Neural progenitor cell (in vitro differentiated cells): ENCODE measurements around the gene PKP2.

ENCODE experiments used
- EZH2 ChIP-seq: fragments of 200-600 bp; sonication (generic); IDR thresholded peaks from 2 replicates; pipeline ENCODE4 v1.6.1; 2017; ENCODE audit warnings: antibody characterized with exemption, mild to moderate bottlenecking, moderate library complexity
- EZH2phosphoT487 ChIP-seq: fragments of 200-600 bp; sonication (generic); IDR thresholded peaks from 2 replicates; pipeline ENCODE4 v1.6.1; 2017; ENCODE audit warnings: antibody characterized with exemption
- TF ChIP-seq, protein P1 (sequence below): fragments of 200-600 bp; sonication (generic); IDR thresholded peaks from 2 replicates; pipeline ENCODE4 v1.5.1; 2017; ENCODE audit warnings: antibody characterized with exemption, mild to moderate bottlenecking

DNA sequence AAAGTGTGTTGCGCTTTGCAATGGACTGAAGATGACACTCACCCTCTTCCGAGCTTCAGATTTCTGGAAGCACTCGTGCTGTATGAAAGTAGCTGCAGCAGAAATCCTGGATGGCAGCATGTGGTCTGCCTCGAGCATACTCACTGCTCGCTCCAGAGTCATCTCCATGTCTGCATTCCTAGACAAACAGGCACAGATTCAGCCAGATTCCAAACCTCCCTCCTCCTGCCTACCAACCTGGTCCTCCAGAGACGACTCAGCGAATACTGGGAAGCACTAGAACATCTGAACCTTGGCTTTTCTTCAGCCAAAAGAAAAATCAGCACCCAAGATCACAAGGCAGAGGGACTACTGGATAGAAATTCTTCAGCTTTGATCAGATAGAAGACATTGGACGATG, 27.7 kb downstream of the PKP2 start:
- TF ChIP-seq, protein P1, sequence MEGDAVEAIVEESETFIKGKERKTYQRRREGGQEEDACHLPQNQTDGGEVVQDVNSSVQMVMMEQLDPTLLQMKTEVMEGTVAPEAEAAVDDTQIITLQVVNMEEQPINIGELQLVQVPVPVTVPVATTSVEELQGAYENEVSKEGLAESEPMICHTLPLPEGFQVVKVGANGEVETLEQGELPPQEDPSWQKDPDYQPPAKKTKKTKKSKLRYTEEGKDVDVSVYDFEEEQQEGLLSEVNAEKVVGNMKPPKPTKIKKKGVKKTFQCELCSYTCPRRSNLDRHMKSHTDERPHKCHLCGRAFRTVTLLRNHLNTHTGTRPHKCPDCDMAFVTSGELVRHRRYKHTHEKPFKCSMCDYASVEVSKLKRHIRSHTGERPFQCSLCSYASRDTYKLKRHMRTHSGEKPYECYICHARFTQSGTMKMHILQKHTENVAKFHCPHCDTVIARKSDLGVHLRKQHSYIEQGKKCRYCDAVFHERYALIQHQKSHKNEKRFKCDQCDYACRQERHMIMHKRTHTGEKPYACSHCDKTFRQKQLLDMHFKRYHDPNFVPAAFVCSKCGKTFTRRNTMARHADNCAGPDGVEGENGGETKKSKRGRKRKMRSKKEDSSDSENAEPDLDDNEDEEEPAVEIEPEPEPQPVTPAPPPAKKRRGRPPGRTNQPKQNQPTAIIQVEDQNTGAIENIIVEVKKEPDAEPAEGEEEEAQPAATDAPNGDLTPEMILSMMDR = no peak
- no peak for TF ChIP-seq EZH2
- no peak for TF ChIP-seq EZH2phosphoT487
